IMR-90 (cell line): ENCODE measurements around the gene ORC1.

Source experiments
- CTCF ChIP-seq: conservative IDR thresholded peaks from 2 replicates; pipeline ENCODE4 v1.5.1; 2012; ENCODE audit warnings: mild to moderate bottlenecking, low read depth, low read length, improper control_type of control experiment
- ELK1 ChIP-seq: fragments of 150-350 bp; IDR thresholded peaks from 2 replicates; pipeline ENCODE4 v1.6.1; 2016; ENCODE audit warnings: low read depth, mild to moderate bottlenecking, low read length, moderate library complexity, borderline replicate concordance
- FOS ChIP-seq: fragments of 150-350 bp; IDR thresholded peaks from 2 replicates; pipeline ENCODE4 v1.6.1; 2016; ENCODE audit warnings: low read depth, low read length
- MAFK ChIP-seq: IDR thresholded peaks from 2 replicates; pipeline ENCODE4 v1.6.1; 2012; ENCODE audit warnings: low read depth, low read length, improper control_type of control experiment
- NFE2L2 ChIP-seq: fragments of 150-350 bp; IDR thresholded peaks from 2 replicates; pipeline ENCODE4 v1.6.1; 2016; ENCODE audit warnings: low read depth, mild to moderate bottlenecking, low read length
- POLR2A ChIP-seq: IDR thresholded peaks from 2 replicates; pipeline ENCODE4 v1.6.1; 2012; ENCODE audit warnings: mild to moderate bottlenecking, low read depth, low read length
- RAD21 ChIP-seq: IDR thresholded peaks from 2 replicates; pipeline ENCODE4 v1.6.1; 2012; ENCODE audit warnings: low read length, improper control_type of control experiment
- RCOR1 ChIP-seq: IDR thresholded peaks from 2 replicates; pipeline ENCODE4 v1.6.1; 2012; ENCODE audit warnings: mild to moderate bottlenecking, low read length, improper control_type of control experiment; ENCODE audit not compliant: insufficient replicate concordance
- RFX5 ChIP-seq: IDR thresholded peaks from 2 replicates; pipeline ENCODE4 v1.8.0; 2012; ENCODE audit warnings: low read depth, mild to moderate bottlenecking, low read length, moderate library complexity
- SMC3 ChIP-seq: fragments of 150-350 bp; IDR thresholded peaks from 2 replicates; pipeline ENCODE4 v1.6.1; 2016; ENCODE audit warnings: low read depth, mild to moderate bottlenecking, antibody characterized with exemption, low read length, moderate library complexity
- USF2 ChIP-seq: fragments of 150-350 bp; IDR thresholded peaks from 2 replicates; pipeline ENCODE4 v1.6.1; 2017; ENCODE audit warnings: mild to moderate bottlenecking, antibody characterized with exemption, low read length, low read depth

- no peak for TF ChIP-seq POLR2A
- no peak for TF ChIP-seq CTCF
- TF ChIP-seq USF2, result no peak
- TF ChIP-seq ELK1, result no peak
- TF ChIP-seq SMC3, result no peak
- no peak for TF ChIP-seq FOS
- TF ChIP-seq RAD21, result no peak
- TF ChIP-seq RFX5, result no peak
- TF ChIP-seq RCOR1, result no peak
- TF ChIP-seq MAFK, result no peak
- no peak for TF ChIP-seq NFE2L2
Measured at GRCh38 chr1:52337439-52337838, 66.8 kb downstream of the ORC1 start.
